PFSK-1 (cell line): ENCODE measurements around the gene RIPK1.

Source experiments
- FOXP2 ChIP-seq: optimal IDR thresholded peaks from 2 replicates; pipeline ENCODE3; 2011; ENCODE audit warnings: borderline replicate concordance, control low read depth, inconsistent platforms; ENCODE audit not compliant: insufficient read depth; ENCODE audit errors: extremely low read length, extremely low read depth
- POLR2AphosphoS5 ChIP-seq: IDR thresholded peaks from 2 replicates; pipeline ENCODE4 v1.6.1; 2012; ENCODE audit warnings: low read depth, mild to moderate bottlenecking, control low read depth, low read length, moderate library complexity
- REST ChIP-seq, 2 experiments: IDR thresholded peaks; 2 replicates each; pipeline versions ENCODE4 v1.6.1 to v1.8.0; 2011 to 2012; ENCODE audit warnings: low read depth in 2 of 2, low read length in 2 of 2, control low read depth in 1 of 2, inconsistent platforms in 1 of 2, mild to moderate bottlenecking in 1 of 2, moderate library complexity in 1 of 2; ENCODE audit not compliant: insufficient read depth in 1 of 2
- SIN3A ChIP-seq: IDR thresholded peaks from 2 replicates; pipeline ENCODE4 v1.6.1; 2012; ENCODE audit warnings: mild to moderate bottlenecking, low read length, moderate library complexity, borderline replicate concordance; ENCODE audit not compliant: insufficient read depth
- TAF1 ChIP-seq: IDR thresholded peaks from 2 replicates; pipeline ENCODE4 v1.6.1; 2012; ENCODE audit warnings: low read length, control low read depth, borderline replicate concordance; ENCODE audit not compliant: insufficient read depth

The RIPK1 gene

DNA sequence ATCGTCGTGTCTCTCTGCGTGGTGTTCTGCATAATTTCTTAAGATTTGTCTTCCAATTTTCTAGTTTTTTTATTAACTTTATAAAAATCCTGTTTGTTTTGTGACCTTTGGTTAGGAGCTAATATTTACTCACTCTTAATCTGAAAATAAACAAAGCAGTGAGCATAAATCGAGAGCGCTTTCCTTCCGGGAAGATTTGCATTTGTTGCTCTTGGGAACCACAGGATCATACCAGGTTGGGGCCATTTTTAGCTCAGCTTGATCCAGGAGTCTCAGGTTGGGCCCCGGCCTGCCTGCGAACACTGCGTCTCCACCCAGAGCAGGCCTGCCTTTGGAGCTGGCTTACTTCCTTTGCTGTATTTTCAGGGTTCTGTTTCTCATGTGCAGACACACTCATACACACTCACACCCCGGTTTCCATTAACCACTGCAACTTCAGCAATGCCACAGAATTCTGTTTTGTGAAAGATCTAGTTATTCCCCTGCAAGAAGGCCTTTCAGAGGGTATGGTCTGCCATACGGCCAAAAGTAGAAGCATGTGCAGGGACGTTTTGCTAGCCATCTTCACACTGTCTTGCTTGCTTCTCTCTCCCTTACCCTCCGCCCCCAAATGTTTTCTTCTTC is 67.5 kb downstream of the RIPK1 start:
- no peak for TF ChIP-seq SIN3A
- TF ChIP-seq POLR2AphosphoS5: no peak
- no peak for TF ChIP-seq FOXP2
- no peak for TF ChIP-seq TAF1
- no peak for TF ChIP-seq REST (IDR thresholded peaks at IDR 0.05; ENCODE audit: insufficient read depth in 1 of 2, low read depth in 2 of 2, low read length in 2 of 2)

DNA sequence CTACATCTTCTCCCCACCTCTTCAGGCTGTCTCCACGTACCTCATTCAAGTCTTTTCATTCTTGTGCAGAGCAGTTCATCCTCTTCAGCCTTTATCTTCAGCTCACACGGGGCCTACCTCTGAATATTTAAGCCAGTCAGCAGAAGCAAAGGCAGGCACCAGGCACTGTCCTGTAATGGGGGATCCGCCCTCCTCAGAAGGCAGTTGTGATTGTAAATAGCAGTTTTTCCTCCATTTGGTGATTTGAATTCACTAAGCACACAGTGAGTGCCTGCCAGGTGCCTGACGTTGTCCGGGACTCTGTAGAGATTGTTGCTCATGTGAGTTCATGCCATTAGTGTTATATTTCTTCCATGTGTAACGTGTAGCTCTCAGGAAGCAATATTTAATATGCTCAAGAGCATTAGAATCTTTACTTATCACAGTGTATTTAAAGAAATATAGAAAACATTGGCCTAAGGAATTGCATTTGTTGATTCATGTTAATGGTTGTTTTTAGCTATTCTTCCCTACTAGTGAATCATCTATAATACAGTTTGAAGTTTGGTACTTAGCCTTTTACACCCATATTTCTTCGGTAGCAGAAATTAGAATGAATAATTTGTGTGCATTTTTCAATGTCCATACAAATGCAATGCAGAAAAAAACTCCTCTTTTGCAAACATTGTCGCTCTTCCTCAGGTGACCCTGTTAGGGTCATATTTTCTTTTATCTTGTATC is 68.2 kb downstream of the RIPK1 start:
- TF ChIP-seq POLR2AphosphoS5 (no peak), TAF1 (no peak), REST (IDR thresholded peaks at IDR 0.05; ENCODE audit: insufficient read depth in 1 of 2, low read depth in 2 of 2, low read length in 2 of 2) (no peak), SIN3A (no peak)

DNA sequence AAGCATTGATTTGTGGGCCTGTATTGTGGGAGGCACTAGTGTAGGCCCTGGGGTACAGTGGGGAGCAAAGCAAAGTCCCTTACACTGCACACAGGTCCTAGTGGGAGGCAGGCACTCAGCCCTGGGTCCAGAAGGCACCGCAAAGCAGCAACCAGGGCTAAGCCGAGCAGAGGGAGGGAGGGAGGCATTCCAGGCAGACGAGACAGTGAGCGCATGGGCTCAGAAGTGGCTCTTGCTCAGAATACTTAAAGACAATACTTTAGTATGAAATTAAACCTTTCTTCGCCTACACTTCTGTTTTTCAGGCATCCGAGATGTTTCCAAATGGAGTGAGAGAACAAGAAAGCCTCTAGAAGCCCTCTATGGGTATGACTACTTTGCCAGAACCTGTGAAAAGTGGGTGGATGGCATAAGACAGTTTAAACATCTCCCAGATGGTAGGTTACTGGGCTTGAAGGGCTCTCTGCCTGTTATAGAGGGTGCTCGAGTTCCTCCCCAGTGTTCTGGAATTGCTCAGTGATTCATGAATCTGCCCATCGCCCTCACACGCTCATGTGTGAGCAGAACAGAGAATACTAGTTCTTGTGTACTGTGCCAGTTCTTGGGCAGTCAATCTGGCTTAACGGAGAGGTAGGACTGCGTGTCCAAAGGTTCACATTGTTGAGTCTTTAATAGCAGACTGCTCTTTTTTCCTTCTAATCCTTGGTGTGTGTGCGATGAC is 68.9 kb downstream of the RIPK1 start:
- TF ChIP-seq SIN3A (no peak), FOXP2 (no peak), REST (IDR thresholded peaks at IDR 0.05; ENCODE audit: insufficient read depth in 1 of 2, low read depth in 2 of 2, low read length in 2 of 2) (no peak), TAF1 (no peak), POLR2AphosphoS5 (no peak)

GRCh38 chr6:3138341-3138740 is 70.0 kb downstream of the RIPK1 start:
- TF ChIP-seq REST (IDR thresholded peaks at IDR 0.05; ENCODE audit: insufficient read depth in 1 of 2, low read depth in 2 of 2, low read length in 2 of 2): no peak
- TF ChIP-seq TAF1: no peak
- TF ChIP-seq FOXP2: no peak
- no peak for TF ChIP-seq POLR2AphosphoS5
- TF ChIP-seq SIN3A: no peak
